ENCODE data around the gene FCN3.

Gene FCN3

DNA sequence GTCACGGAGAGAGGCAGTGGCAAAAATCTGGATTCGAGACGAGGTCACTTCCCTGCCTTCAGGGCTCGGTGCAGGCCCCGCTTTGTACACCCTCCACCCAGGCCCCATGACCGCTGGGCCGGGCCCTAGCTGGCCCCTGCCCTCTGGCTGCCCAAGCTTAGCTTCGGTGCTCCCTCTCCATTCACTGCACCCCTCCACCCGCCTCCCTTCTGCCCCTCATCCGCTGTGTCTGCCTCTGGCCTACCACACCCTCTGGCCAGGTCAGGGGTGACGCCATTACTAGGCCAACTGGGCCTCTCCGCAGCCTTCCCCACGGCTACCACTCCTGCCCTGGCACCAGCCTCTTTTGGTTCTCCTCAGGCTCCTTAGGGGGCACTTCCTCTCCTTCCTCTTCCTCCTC, 9.0 kb upstream of the FCN3 start:
- H3K9me2 ChIP-seq (replicated peaks; ENCODE audit: insufficient read depth, low read length): no peaks in the 10 kb centered on the region
- no peaks in the 10 kb centered on the region for H4K20me1 ChIP-seq (ENCODE audit: low read depth, low read length)
- no peaks in the 10 kb centered on the region for H3F3A ChIP-seq (ENCODE audit: insufficient read depth)
- no peaks in the 10 kb centered on the region for H3K9me3 ChIP-seq (ENCODE audit: insufficient read depth, low read length)
- H3K27me3 ChIP-seq (ENCODE audit: low read length): no peaks in the 10 kb centered on the region
- H3K4me2 ChIP-seq (ENCODE audit: low read depth, low read length, poor library complexity, severe bottlenecking): no peak overlapping the region
- H2AFZ ChIP-seq (ENCODE audit: low read depth, low read length, severe bottlenecking): no peak overlapping the region
- H3K9ac ChIP-seq (ENCODE audit: low read length): no peak overlapping the region
- H3K27ac ChIP-seq (ENCODE audit: low read depth, low read length): no peak overlapping the region
- no peaks in the 10 kb centered on the region for H3K36me3 ChIP-seq (ENCODE audit: low read length)
- no peaks in the 10 kb centered on the region for H3K79me2 ChIP-seq (ENCODE audit: insufficient read depth, low read length)
- no peak overlapping the region for H3K4me3 ChIP-seq (ENCODE audit: insufficient read depth, low read length, poor library complexity, severe bottlenecking)
- TF ChIP-seq, protein P1, sequence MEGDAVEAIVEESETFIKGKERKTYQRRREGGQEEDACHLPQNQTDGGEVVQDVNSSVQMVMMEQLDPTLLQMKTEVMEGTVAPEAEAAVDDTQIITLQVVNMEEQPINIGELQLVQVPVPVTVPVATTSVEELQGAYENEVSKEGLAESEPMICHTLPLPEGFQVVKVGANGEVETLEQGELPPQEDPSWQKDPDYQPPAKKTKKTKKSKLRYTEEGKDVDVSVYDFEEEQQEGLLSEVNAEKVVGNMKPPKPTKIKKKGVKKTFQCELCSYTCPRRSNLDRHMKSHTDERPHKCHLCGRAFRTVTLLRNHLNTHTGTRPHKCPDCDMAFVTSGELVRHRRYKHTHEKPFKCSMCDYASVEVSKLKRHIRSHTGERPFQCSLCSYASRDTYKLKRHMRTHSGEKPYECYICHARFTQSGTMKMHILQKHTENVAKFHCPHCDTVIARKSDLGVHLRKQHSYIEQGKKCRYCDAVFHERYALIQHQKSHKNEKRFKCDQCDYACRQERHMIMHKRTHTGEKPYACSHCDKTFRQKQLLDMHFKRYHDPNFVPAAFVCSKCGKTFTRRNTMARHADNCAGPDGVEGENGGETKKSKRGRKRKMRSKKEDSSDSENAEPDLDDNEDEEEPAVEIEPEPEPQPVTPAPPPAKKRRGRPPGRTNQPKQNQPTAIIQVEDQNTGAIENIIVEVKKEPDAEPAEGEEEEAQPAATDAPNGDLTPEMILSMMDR (IDR thresholded peaks at IDR 0.05; ENCODE audit: insufficient read depth, low read length, poor library complexity, severe bottlenecking): no peak
- TF ChIP-seq EZH2phosphoT487 (conservative IDR thresholded peaks at IDR 0.05; ENCODE audit: low read length): no peak

DNA sequence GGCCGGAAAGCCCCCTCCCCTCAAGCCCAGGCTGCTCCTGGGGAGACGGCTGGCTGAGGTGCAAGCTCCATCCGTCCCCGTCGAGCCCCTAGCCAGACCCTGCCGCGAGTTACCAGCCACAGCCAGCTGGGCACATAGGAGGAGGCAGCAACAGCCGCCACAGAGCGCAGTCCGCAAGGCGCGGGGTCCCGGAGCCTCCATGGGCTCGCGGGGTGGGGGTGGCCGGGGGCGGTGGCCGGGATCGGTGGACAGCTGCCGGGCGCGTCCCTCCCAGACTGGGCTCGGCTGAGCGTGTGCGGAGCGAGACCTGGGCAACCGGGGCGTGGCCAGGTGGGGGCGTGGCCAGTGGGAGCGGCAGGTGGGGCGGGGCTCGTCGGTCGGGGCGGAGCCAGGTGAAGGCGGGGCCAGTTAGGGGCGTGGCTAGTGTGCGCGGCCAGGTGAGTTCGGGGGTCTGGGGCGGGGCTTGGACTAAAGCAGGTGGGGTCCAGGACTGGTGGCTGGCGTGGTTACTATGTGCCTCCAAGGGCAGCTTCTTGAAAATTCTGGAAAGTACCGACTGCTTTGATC, 8.5 kb upstream of the FCN3 start, which contains the start of gene CD164L2:
Gene CD164L2, minus strand, starts transcription at position 295 of the 567 bp plus-strand sequence. Its CDS starts 94 bp downstream, at position 201.
- Histone ChIP-seq H3K79me2 (ENCODE audit: insufficient read depth, low read length) (no peaks in the 10 kb centered on the region), H3K27me3 (ENCODE audit: low read length) (no peaks in the 10 kb centered on the region), H3K9ac (ENCODE audit: low read length) (no peak within 1 kb of the TSS), H3K9me2 (replicated peaks; ENCODE audit: insufficient read depth, low read length) (no peaks in the 10 kb centered on the region), H3K4me3 (ENCODE audit: insufficient read depth, low read length, poor library complexity, severe bottlenecking) (no peak within 1 kb of the TSS), H4K20me1 (ENCODE audit: low read depth, low read length) (no peaks in the 10 kb centered on the region), H3K27ac (ENCODE audit: low read depth, low read length) (no peak within 1 kb of the TSS), H3K36me3 (ENCODE audit: low read length) (no peaks in the 10 kb centered on the region), H2AFZ (ENCODE audit: low read depth, low read length, severe bottlenecking) (no peak within 1 kb of the TSS), H3F3A (ENCODE audit: insufficient read depth) (no peaks in the 10 kb centered on the region), H3K4me2 (ENCODE audit: low read depth, low read length, poor library complexity, severe bottlenecking) (no peak within 1 kb of the TSS), H3K9me3 (ENCODE audit: insufficient read depth, low read length) (no peaks in the 10 kb centered on the region)
- TF ChIP-seq, protein P1 (IDR thresholded peaks at IDR 0.05; ENCODE audit: insufficient read depth, low read length, poor library complexity, severe bottlenecking): no peak
- no peak for TF ChIP-seq EZH2phosphoT487 (conservative IDR thresholded peaks at IDR 0.05; ENCODE audit: low read length)

DNA sequence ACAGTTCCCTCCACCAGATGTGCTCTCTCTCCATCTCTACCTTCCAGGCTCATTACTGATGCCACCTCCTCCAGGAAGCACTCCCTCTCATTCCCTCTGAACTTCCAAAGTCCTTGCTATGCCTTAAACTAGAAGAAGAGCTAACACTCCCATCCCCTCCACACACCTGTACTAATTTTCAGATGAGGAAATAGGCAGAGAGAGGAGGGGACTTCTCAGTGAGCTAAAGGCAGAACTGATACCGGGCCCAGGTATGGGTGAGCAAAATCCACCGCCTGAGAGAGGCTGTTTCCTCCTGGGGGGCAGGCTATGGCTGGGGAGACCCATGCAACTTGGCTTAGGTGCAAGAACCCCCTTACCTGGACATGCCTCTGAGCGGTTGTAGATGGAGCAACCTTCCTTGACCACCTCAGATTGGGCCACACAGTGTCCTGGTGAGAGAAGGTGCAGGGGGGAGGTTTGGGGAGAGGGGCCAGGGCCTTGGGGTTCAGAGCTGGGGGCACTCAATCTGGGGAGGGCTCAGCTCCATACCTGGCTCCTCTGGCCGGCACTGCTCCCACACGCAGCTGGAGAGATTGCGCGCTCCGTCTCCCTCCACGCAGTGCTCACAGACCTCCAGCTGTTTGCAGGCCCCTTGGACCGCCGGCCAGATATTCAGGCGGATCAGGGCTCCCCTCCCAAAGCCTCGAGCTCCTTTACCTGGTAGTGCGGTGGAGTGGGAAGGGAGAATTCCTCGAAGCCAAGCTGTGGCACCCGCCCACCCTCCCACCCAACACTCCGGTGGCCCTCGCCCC, 7.5 kb upstream of the FCN3 start:
- Histone ChIP-seq H3K79me2 (ENCODE audit: insufficient read depth, low read length) (no peaks in the 10 kb centered on the region), H3K27me3 (ENCODE audit: low read length) (no peaks in the 10 kb centered on the region), H2AFZ (ENCODE audit: low read depth, low read length, severe bottlenecking) (no peak overlapping the region), H3K9me2 (replicated peaks; ENCODE audit: insufficient read depth, low read length) (no peaks in the 10 kb centered on the region), H3F3A (ENCODE audit: insufficient read depth) (no peaks in the 10 kb centered on the region), H3K9me3 (ENCODE audit: insufficient read depth, low read length) (no peaks in the 10 kb centered on the region), H3K4me2 (ENCODE audit: low read depth, low read length, poor library complexity, severe bottlenecking) (no peak overlapping the region), H4K20me1 (ENCODE audit: low read depth, low read length) (no peaks in the 10 kb centered on the region), H3K4me3 (ENCODE audit: insufficient read depth, low read length, poor library complexity, severe bottlenecking) (no peak overlapping the region), H3K27ac (ENCODE audit: low read depth, low read length) (no peak overlapping the region), H3K36me3 (ENCODE audit: low read length) (no peaks in the 10 kb centered on the region), H3K9ac (ENCODE audit: low read length) (no peak overlapping the region)
- TF ChIP-seq, protein P1 (IDR thresholded peaks at IDR 0.05; ENCODE audit: insufficient read depth, low read length, poor library complexity, severe bottlenecking): no peak
- TF ChIP-seq EZH2phosphoT487 (conservative IDR thresholded peaks at IDR 0.05; ENCODE audit: low read length): no peak

Data from SU-DHL-6 (cell line).